Activated CD8-positive, alpha-beta memory T cell treated with anti-CD3 and anti-CD28 coated beads for 1 hour (primary cell): ENCODE data around the gene ITPRIPL2.

Source experiments
- DNase-seq, 2 donors: peaks; one replicate each; pipeline ENCODE4 v3.0.0-alpha.2; 2020; ENCODE audit warnings: low read depth in 1 of 2; ENCODE audit errors: extremely low read depth in 1 of 2

Gene ITPRIPL2

GRCh38 chr16:19119564-19119963 is 5.8 kb downstream of the ITPRIPL2 start:
- no peak for DNase-seq

GRCh38 chr16:19123535-19124178 is 9.9 kb downstream of the ITPRIPL2 start:
- no peak for DNase-seq

- DNase-seq: no peak
Observed at GRCh38 chr16:19126300-19126699, 12.5 kb downstream of the ITPRIPL2 start.

GRCh38 chr16:19127205-19127604 is 13.4 kb downstream of the ITPRIPL2 start:
- no peak for DNase-seq

- no peak for DNase-seq
Observed at GRCh38 chr16:19127674-19128131, 13.9 kb downstream of the ITPRIPL2 start.

- DNase-seq: no peak
Observed at GRCh38 chr16:19128454-19129200, 14.9 kb downstream of the ITPRIPL2 start.

- no peak for DNase-seq
Observed at GRCh38 chr16:19130385-19130784, 16.6 kb downstream of the ITPRIPL2 start.

- no peak for DNase-seq
Observed at GRCh38 chr16:19130852-19131824, 17.4 kb downstream of the ITPRIPL2 start.

- DNase-seq: no peak
Observed at GRCh38 chr16:19131825-19132218, 18.1 kb downstream of the ITPRIPL2 start.

- no peak for DNase-seq
Observed at GRCh38 chr16:19132255-19132654, 18.5 kb downstream of the ITPRIPL2 start.

- no peak for DNase-seq
Observed at GRCh38 chr16:19132898-19133297, 19.1 kb downstream of the ITPRIPL2 start.

GRCh38 chr16:19133600-19133999 is 19.8 kb downstream of the ITPRIPL2 start:
- no peak for DNase-seq

GRCh38 chr16:19135201-19135842 is 21.6 kb downstream of the ITPRIPL2 start:
- no peak for DNase-seq

- no peak for DNase-seq
Observed at GRCh38 chr16:19135896-19136438, 22.2 kb downstream of the ITPRIPL2 start.

- DNase-seq: no peak
Observed at GRCh38 chr16:19136549-19137196, 22.9 kb downstream of the ITPRIPL2 start.

- DNase-seq: no peak
Observed at GRCh38 chr16:19137201-19138128, 23.7 kb downstream of the ITPRIPL2 start.

- DNase-seq: no peak
Observed at GRCh38 chr16:19138601-19139000, 24.8 kb downstream of the ITPRIPL2 start.

- no peak for DNase-seq
Observed at GRCh38 chr16:19139436-19140091, 25.8 kb downstream of the ITPRIPL2 start.
